GM19395 (cell line): ENCODE data around the gene ITM2C.

Experiments used
- ATAC-seq: cut with Tn5 transposase; IDR thresholded peaks from one replicate; pipeline ENCODE4 v1.9.1; 2021; ENCODE audit warnings: mild to moderate bottlenecking, moderate library complexity; ENCODE audit not compliant: unreplicated experiment

Gene ITM2C

DNA sequence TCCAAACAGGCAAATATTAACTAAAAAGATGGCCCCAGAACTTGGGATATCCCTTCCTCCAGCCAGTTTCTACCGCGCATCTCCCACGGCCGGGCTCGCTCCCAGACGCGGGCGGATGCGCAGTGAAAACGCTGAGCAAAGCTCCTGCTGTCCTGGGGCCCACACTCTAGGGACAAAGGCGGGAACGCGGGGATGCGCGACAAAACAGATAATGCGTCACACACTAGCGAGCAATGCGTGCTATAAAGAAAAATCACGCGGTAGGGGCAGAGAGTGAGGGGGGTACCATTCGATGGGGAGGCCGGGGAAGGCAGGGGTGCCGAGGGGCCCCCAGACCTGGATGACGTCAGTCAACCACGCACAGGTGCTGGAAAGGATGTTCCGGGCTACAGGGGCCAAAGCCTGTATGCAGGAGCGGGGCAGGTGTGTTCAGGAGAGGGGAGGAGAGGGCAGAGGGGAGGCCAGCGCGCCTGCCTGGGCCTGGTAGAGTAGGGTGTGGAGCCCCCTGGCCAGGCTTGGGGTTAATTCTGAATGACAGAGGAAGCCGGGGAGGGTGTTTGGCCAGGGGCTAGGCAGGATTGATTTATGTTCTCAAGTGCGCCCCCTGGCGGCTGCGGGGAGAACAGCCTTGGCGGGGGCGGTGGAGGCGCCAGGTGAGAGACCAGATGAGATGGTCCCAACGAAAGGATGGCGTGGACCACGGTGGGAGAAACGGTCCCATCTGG is 14.9 kb upstream of the ITM2C start:
- ATAC-seq = peak; percentile 60

DNA sequence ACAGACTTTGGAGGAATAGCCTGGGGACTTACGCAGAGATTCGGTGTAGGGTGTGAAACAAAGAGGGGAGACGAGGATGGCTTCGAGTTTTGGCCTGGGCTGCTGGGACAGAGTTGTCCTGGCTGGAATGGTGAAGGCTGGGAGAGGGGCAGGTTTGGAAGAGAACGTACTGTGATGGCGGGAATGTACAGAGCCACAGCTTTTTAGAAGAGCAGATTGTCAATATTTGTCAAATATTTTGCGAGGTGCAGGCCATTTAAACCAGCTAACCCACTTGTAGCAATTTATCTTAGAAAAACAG is 14.4 kb upstream of the ITM2C start:
- no peak for ATAC-seq

DNA sequence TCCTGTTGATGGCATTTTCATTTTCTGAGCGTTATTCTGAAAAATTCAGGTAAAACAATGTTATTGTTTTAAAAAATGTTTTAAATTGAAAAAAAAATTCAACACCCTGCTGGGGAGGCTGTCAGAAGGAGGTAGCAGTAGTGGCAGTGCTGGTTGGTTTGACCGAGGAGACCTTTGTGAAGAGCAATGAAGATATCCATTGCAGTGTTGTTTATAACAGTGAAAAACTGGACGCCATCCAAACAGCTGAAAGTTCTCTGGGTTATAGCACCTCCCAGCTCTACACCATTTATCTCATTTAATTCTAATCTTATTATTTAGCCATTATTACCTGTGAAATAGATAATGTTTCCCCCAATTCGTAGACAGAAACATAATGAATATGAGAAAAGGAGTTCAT is 12.6 kb upstream of the ITM2C start:
- no peak for ATAC-seq

DNA sequence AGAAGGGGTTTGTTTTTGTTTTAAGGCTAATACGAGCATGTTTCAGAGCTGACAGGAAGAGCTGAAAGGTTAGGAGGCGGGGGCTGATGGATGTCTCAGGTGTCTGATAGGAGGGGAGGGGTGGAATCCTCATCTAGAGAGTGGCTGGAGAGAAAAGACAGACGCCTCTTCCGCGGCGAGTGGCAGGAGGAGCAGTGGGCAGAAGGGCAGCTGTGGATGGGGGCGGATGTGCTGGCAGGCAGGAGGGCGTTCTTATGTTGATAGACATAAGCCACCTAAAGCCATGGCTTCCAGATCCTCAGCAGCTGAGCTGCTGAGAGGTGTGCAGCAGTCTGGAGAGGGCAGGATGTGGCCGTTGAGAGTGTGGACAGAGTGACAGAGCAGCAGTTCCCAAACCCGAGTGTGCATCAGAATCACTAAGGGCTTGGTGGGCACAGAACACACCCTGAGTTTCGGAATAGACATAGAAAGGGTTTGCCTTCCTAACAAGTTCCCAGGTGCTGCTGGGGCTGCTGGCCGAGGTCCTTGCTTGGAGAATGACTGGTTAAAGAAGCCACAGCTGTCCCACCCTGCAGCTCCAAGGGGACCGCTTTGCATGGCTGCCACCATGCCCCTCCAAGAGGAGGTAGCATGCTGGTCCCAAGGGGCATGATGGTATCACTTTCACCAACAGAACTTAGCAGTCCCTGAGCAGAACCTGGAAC is 3.0 kb upstream of the ITM2C start:
- ATAC-seq = no peak

DNA sequence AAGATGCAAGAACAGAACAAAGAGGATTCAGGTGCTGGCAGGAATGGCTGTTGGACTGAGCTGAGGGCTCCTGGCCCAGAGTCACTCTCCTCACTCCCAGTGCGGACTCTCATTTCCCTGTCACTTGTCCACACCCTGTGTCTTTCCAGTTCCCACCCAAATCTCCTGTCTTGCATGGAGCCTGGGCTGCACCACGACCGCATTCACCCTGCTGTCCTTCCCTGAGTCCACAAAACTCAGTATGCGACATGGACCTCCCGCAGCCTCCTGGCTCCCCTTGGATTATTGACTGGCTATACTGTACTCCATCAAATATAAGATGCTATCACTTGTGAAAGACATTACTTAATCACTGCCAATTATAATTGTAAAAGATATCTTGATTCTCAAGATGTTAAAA is 2.5 kb upstream of the ITM2C start:
- no peak for ATAC-seq

DNA sequence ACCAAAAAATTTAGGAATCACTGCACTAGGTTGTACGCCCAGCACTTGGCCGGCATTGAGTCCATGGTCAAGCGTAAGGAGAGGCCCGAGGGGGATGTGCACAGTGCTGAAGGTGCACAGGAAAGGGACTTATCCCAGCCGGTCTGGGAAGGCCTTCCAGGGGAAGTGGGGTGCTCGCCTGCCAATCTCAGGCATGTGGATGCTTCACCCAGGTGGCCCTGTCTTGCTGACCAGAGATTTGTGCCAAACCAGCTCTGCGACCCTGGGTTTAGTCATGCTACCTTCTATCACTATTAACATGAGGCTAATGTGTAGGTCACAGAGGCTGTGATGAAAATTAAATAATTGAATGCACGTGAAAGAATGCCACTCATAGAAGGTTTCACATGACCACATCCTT is 1.7 kb upstream of the ITM2C start:
- ATAC-seq = no peak

DNA sequence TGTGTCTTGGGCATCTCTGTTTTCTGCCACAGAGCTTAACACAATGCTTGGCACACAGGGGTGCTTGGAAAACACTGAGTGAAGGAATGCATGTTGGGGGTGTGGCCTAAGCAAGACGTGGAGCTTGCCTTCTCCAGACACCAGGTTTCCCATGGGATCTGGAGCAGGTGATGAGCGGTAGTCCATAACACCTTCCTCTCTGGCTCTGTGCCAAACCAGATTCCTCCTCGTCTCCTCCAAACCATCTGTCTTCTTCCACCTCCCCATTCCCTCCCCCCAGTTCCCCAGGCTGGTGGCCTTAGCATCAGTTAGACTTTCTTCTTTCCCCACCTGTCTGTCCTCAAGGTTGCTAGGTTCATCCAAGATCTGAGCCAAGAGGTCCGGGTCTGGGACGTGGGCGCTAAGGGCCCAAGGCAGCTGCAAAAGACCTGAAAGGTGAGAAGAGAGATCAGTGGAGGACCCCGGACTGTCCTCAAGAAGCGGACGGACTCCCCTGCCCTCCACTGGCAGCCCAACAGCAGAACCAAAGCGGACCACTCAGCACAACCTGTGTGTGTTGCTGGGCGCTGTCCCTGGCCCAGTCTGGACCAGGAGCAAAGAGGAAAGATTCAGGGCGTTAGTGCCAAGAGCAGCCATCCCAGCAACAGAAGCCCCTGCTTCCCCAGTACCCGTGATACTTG is 1.2 kb upstream of the ITM2C start:
- ATAC-seq = no peak

DNA sequence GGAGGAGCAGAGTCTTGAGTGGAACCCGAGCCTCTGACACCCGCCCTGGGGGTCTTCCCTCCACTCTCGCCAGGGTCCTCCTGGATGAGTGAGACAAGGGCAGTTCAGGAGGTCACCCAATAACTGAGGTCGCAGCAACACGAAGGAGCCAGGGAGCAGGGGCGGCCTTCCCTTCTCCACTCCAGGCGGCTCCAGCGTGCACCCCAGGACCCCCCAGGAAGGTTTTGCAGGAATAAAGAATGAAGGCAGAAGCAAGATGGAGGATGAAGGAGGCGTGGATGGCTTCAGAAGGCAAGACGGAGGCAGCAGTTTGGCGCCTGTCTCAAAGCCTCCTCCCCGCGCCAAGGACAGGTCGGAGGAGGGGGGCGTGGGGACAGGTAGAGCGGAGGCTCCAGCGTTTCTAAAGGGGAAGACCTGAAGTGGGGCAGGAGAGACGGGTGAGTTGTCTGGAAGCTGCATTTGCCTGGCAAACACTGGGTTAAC is 579 bp upstream of the ITM2C start:
- no peak for ATAC-seq

DNA sequence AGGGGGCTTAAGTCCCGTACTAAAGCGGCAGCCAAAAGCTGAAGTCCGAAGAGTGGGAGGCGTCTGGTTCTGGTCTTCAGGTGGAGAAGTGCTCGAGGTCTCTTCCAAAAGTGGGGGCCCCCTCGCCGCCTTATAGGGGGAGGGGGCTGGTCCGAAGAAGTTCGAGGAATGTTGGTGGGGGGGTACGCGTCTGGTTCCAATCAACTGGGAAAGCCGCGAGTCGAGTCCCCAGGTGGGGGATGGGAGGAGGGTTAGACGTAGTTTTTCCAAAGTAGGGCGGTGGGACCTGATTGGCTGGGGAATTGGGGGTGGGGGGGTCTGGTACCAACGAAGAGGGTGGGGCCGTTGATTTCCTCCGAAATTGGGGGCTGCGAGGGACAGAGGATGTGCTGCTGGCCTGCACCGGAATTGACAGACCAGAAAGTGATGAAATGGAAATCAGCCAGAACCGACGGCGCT is 594 bp downstream of the ITM2C start:
- ATAC-seq = no peak

DNA sequence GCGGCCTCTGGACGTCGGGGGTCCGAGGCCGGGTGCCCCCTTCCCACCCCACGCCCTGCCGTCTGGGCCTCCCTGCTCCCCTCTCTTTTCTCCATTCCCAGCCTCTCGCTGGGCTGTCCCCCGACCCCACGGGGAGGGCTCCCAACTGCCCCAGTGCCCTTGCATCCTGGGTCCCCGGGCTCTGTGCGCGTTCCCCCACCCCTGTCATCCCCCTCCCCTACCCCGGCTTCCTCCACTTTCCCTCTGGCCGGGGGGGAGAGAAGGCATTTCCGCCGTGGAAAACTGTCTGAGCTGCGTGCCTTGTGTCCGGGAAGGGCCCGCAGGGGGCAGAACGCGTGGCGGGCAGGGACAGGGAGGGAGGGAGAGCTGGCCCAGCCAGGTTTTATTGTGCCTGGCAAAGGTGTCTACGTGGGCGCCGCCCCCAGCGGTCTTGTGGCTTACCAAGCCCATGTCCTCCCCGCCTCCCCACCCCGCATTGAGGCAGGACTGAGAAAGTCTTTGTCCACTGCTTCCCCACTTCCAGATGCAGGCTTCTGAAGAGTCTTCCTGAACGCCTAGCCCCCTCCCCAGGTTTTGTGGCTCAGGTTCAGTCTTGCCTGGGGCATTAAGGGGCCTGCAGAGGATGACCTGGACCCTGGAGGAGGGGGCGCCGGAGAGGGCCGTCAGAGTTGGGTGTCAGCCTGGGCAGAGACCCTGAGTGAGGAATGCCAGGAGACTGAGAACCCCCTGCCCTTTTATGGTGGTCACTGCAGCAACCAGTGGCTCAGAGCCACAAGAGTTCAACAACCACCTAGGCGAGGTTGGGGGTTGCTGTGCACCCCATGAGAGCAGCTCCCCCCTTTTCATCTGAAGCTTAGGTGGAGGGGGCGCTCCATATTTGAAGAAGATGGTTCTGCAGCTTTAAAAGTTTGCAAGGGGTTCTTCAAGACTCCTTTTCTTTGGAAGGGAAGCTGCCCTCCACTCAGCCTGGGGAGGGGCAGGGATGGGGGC is 1.3 kb downstream of the ITM2C start:
- no peak for ATAC-seq

DNA sequence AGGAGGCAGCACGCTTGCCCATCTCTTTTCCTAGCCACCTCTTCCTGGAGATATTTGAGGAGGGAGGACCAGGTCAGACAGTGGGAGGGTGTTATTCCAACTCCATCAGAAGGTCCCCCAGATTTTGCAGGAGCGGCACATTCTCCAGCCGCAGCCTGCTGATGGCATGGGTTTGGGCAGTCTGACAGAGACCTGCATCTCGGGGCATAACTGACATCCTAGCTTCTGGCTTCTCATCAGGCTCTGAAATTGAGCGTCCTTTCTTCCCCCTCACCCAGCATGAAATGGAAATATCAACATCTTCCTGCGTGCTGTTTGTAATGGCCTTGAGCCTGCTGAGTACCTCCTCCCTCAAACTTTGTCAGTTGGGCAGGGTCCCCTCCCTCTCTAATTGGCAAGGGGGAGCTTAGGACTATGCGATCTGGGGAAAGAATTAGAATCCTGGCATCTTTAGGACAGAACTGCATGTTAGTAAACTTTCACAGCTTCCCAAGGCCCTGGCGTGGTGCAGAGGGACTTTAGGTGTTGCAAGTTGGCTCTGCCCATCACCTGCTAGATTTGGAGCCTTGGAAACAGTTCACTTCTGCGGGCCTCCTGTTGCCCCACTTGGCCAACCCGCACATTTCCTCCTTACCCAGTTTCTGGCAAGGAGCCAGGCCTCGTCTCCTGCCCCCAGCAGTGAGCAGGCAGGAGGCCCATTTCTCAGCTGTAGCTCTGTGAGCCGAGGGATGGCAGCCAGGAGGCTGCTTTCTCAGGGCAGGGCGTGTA is 2.2 kb downstream of the ITM2C start:
- ATAC-seq = no peak

DNA sequence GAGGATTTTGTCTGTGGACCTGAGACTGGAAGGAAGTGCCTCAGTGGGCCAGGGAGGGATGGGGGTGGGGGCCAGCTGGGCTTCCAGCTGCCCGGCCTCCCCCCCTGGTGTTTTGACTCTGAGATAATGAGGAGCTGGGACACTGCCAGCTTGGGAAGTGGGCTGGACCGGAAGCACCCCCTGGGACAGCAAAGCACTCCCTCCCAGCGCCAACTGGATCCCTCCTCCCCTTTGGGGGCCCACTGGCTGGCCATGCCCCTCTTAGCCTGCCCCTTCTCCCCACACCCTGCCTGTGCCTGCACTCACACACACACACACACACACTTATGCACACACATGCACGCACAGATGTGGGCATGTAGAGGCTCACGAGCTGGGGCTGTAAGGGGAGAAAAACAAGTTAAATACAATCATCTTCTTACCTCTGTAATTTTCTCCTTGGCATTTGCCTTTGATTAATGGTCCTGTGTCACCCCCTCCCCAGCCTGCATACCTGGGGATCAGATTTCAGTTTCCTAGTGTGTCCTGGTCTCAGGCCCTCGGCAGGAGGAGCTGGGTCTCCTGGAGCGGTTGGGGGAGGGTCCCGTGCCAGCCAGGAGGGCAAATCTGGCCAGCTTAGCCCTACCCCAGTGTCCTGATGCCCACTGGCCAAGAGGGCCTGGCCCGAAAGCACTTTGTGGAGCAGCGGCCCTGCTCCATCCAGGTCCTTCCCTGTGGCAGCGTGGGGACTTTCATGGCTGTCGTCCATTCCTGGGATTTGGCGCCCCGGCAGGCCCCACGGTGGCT is 3.6 kb downstream of the ITM2C start:
- no peak for ATAC-seq

DNA sequence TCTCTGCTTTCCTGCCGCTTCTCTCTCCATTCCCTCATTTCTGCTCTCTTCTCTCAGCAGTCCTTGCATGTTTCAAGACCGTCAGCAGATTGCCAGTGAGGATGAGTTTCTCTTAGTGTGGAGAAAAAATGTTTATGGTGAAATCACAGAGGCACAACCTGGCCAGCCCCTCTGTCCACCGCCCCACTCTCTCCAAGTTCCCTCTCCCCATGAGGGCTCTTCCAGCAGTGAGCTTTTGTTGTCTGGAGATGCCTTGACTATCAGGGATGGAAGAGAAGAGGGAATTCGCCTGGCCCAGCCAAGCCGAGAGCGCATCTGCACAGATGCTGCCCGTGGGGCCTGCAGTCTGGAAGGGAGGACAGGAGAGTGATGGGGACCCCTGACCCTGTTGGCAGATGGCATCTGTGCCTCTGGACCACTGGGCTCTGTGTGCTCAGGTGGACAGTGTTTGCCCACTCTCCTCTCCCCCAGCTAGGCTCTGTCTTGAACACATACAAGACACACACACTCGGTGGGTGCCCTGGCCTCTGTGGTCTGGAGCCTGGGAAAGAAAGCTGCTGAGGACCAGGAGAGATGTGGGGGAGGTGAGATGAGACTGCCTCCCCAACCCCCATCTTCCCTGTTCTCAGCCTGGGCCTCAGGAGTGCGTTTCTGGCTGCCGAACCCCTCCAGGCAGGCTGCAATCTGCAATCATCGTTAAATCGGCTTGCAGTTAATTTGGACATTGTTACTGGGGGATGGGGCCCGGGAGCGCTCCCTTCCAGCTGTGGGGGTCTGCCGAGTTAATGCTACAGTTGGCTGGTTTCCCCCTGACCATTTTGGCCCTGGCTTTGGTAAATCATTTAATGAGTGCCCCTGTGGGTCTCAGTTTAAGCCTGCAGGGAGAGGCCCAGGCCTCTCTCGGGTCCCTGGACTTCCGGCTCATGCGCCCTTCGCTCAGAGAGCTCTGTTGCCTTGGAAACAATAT is 4.5 kb downstream of the ITM2C start:
- no peak for ATAC-seq

DNA sequence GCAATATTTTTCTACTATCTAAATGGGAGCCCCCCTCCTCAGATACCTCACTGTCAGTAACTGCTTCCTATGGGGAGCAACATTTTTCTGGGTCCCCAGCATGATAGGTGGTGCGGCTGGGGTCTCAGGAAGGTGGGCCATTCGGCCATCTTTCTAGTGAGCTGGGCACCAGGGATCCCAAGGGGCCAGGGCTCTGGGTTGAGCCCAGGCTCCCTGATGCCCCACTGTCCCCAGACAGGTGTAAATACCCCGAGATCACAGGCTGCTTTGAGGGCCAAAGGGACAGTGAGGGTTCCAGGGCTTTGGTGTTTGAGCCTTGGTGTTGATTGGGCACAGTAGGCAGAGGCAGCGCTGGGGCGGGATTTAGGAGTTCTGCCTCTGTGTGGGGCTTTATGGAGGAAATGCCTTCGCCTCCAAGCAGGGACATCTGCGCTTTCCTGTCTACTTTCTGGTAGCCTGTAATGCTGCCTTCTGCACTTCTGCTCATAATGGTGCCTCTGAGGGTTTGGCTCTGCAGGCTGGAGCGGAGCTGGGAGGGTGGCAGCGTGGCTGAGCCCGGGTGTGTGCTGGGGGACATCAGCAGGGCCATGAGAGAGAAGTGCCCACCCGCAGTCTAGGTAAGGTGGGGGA is 5.3 kb downstream of the ITM2C start:
- no peak for ATAC-seq

DNA sequence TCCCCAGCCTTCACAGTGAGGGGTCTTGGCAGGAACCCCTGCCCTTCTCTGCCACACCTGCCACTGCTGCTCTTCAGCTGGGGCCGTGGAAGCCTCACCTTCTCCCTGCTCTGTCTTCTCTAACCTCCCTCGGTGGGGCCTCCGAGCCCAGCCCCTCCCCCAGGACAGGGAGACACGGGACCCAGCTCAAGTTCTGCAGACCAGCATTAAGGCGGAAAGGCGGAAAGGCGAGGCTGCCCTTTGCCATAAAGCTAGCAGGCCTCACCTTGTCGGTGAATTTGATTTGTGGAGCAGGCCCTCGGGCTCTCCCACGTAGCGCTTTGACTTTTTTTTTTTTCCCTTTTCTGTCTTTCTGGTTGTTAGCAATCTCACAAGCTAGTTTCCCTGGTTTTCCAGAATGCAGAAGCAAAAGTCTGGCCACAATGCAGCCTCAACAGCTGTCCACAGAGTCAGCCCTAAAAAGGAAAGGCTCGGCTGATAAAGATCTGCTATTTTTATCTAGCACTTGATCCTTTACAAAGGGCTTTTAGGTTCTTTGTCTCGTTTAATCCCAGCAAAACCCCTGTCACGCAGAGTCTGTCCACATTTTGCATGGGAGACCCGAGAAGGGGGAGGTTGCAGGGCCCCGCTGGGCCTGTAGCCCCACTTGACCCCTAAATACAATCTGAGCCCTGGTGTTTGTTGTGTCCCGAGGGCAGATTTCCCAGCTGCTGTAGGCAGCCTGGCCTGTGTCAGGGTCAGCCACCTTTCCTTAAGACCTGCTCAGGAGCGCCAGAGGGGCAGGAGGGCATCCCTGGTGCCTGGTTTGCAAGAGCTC is 6.0 kb downstream of the ITM2C start:
- ATAC-seq = no peak

DNA sequence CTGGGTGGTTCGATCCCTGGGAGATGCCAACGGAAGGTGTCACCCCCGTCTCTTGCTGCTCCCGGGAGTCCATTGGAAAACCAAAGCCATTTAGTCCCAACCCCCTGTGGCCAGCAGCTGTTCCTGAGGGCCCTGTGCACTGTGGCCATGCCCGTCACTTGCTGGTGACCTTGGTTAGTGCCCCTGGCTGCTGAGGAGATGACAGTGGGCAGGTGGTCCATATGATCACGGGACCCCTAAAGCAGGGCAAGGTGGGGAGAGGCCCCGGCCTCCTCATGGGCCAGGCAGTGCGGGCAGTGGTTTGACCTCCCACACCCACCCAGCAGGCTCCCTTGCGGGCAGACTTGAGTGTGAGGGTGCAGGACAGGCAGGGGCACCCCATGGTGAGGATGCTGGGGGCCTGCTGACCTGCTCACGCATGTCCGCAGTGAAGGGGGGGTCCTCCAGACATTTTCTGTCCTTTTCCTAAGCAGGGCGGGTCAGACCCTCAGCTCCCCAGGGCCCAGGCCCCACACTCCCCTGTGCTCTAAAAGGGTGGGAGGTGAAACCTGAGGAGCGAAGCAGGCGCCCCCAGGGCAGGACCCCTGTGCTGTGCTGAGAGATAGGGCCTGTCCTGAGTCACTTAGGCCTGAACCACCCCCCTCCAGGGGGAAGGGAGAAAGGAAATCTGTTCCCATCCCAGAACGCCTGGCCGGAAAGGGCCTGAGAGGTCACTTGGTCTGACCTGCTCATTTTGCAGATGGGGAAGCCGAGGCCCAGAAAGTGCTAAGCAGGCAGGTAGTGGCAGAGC is 6.8 kb downstream of the ITM2C start:
- ATAC-seq = no peak
